B cell (primary cell): ENCODE measurements around the gene SERPINI1.

Source experiments
- EZH2 ChIP-seq: IDR thresholded peaks from 2 replicates; pipeline ENCODE4 v1.6.1; 2012; ENCODE audit warnings: borderline replicate concordance, low read depth, mild to moderate bottlenecking, moderate library complexity, low read length; ENCODE audit not compliant: insufficient read depth, poor library complexity, severe bottlenecking
- TF ChIP-seq, protein P1 (sequence below): fragments of 200-600 bp; IDR thresholded peaks from one replicate; pipeline ENCODE4 v1.8.0; 2022; ENCODE audit warnings: antibody characterized with exemption, mild to moderate bottlenecking

DNA sequence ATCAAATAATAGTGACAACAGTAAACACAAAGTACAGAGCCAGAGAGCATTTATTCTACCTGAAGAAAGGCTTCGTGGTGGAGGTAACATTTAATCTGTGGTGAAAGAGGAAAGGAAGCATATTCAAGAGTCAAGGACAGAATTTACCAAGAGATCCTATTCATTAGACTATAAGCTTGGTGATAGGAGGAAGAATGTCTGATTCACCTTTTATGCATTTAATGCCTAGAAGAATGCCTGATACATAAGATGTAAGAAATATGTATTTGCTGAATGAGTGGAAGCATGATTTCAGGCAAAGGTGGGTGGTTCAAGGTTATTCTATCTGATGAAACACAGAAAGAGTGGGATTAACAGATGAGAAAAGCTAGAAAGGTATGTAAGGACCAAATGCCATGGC, 119.8 kb downstream of the SERPINI1 start:
- TF ChIP-seq EZH2: no peak
- TF ChIP-seq, protein P1, sequence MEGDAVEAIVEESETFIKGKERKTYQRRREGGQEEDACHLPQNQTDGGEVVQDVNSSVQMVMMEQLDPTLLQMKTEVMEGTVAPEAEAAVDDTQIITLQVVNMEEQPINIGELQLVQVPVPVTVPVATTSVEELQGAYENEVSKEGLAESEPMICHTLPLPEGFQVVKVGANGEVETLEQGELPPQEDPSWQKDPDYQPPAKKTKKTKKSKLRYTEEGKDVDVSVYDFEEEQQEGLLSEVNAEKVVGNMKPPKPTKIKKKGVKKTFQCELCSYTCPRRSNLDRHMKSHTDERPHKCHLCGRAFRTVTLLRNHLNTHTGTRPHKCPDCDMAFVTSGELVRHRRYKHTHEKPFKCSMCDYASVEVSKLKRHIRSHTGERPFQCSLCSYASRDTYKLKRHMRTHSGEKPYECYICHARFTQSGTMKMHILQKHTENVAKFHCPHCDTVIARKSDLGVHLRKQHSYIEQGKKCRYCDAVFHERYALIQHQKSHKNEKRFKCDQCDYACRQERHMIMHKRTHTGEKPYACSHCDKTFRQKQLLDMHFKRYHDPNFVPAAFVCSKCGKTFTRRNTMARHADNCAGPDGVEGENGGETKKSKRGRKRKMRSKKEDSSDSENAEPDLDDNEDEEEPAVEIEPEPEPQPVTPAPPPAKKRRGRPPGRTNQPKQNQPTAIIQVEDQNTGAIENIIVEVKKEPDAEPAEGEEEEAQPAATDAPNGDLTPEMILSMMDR: no peak
